ENCODE results near the gene AGXT. TPM values are rescaled to one million over a fixed set of nuclear protein-coding genes. Genes with fewer than 3 reads are reported as not detected.
A peak's percentile ranks its signal among the peaks of the same experiment; 100 is the strongest.

AGXT gene
- total and polyA plus RNA-seq, 10 donors = 0.61 to 4.5 (median 1.6) TPM; not detected in 1

- no peaks in the 10 kb centered on the region for H3K9me3 ChIP-seq
- no peak for DNase-seq
- no peak overlapping the region for H3K4me3 ChIP-seq
- 65 to 82% (median 80%) methylated on average over 16 to 22 of the region's 22 CpGs for WGBS, 5 donors
- no peaks in the 10 kb centered on the region for H3K36me3 ChIP-seq
- intact Hi-C loops (cut with DNase I; ENCODE audit: low total_unique reads) = no loop called here
- no peak for TF ChIP-seq POLR2AphosphoS5 (IDR thresholded peaks at IDR 0.05)
- TF ChIP-seq CTCF (IDR thresholded peaks at IDR 0.05 in 8 of 11, conservative IDR thresholded peaks at IDR 0.05 in 3 of 11) = no peak
- TF ChIP-seq POLR2A (IDR thresholded peaks at IDR 0.05) = no peak
- H3K27ac ChIP-seq = no peak overlapping the region
- peaks cover 0 to 23% (median 8%) of the 10 kb centered on the region in 6 donors for H3K4me1 ChIP-seq
- H3K27me3 ChIP-seq (replicated peaks in 1 of 7) = peaks cover 0 to 36% (median 0%) of the 10 kb centered on the region in 7 donors
These were observed 38.4 kb downstream of the AGXT start for GRCh38 chr2:240906911-240907590.

DNA sequence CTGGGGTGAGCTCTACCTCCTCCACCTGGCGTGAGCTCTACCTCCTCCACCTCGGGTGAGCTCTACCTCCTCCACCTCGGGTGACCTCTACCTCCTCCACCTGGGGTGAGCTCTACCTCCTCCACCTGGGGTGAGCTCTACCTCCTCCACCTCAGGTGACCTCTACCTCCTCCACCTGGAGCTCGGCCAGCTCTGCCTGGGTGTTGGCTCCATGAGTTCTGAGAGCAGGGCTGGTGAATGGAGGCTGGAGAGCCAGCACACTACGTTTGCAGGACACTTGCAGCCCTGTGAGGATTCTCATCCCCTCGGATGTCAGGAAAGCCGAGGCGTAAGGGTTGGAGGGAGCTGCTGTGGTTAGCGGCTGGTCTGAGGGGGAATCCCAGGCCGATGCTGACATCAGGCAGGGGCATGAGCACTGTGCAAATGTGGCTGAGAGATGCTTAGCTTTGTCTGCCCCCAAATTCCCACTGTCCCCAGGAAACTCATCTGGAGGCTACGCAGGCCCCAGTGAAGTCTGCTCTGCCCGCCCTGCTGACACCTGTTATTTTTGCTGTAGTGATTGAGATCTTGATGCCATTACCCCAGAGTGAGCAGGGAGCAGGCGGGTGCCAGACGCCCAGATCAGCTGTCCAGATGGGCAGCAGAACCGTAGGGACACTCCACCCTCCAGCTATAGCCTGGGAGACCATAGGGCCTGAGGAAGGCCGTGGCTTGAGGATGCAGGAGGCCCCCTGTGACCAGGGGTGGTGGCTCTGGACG lies 40.8 kb downstream of the AGXT start:
- 69 to 88% (median 81%) methylated on average over 17 of the region's 17 CpGs for WGBS, 5 donors
- intact Hi-C loops (cut with DNase I; ENCODE audit: low total_unique reads) = no loop called here
- H3K27ac ChIP-seq = no peak overlapping the region
- H3K9me3 ChIP-seq = no peaks in the 10 kb centered on the region
- H3K4me3 ChIP-seq = no peak overlapping the region
- H3K4me1 ChIP-seq = peaks cover 4 to 38% (median 18%) of the 10 kb centered on the region in 6 donors
- H3K27me3 ChIP-seq (replicated peaks in 1 of 7) = peaks cover 0 to 58% (median 0%) of the 10 kb centered on the region in 7 donors
- no peak for DNase-seq
- no peak for TF ChIP-seq POLR2A (IDR thresholded peaks at IDR 0.05)
- no peak for TF ChIP-seq POLR2AphosphoS5 (IDR thresholded peaks at IDR 0.05)
- TF ChIP-seq CTCF (IDR thresholded peaks at IDR 0.05 in 8 of 11, conservative IDR thresholded peaks at IDR 0.05 in 3 of 11) = no peak
- no peaks in the 10 kb centered on the region for H3K36me3 ChIP-seq

DNA sequence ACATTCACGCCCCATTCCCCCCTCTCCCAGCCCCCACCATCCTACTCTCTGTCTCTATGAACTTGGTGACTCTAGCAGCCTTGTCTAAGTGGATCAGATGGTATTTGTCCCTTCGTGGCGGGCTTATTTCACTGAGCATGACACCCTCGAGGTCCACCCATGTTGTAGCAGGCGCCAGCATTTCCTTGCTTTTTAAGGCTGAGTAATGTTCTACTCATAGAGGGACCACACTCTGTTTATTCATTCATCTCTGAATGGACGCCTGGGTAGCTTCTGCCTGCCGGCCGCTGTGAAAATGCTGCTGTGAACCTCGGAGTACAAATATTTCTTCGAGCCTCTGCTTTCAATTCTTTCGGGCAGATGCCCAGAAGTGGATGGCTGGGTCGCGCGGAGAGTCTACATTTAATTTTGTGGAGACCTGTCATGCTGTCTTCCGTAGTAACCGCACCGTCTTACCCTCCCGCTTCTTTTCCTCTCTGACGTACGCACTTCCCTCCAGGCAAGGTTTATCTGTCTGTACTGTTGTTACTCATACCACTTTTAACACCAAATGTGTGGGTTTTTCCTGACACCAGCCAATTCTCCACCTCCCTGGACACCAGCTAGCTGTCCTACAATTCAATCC lies 43.1 kb downstream of the AGXT start:
- DNase-seq = no peak
- Histone ChIP-seq H3K4me1 (peaks cover 14 to 48% (median 40%) of the 10 kb centered on the region in 6 donors), H3K27ac (peak overlapping the region in 2 of 8 donors; percentile 72 to 79), H3K9me3 (no peaks in the 10 kb centered on the region), H3K4me3 (no peak overlapping the region), H3K36me3 (no peaks in the 10 kb centered on the region), H3K27me3 (replicated peaks in 1 of 7) (peaks cover 0 to 73% (median 11%) of the 10 kb centered on the region in 7 donors)
- intact Hi-C loops (cut with DNase I; ENCODE audit: low total_unique reads) = no loop called here
- TF ChIP-seq CTCF (IDR thresholded peaks at IDR 0.05 in 8 of 11, conservative IDR thresholded peaks at IDR 0.05 in 3 of 11) (no peak), POLR2A (IDR thresholded peaks at IDR 0.05) (no peak), POLR2AphosphoS5 (IDR thresholded peaks at IDR 0.05) (no peak)
- 66 to 74% (median 70%) methylated on average over 19 to 20 of the region's 20 CpGs for WGBS, 5 donors
